ENCODE data around the gene NECTIN1.

DNA sequence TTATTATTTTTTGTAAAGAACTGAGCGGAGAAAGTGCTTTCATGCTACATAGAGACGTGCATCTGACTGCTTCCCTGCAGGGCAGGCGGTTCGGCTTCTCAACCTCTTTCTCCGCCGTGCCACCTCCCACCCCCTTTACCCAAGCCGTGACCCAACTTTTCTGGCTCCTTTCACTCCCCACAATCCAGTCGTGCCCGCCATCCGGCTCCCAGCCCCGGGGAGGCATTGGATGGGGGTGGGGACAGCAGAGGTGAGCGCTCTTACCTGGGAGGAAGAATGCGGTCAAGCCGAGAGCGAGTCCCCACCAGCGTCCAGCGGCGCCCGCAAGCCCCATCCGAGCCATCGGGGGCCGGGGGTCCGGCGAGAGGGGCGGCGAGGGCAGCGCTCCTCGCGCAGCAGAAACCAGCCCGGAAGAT is 781 bp downstream of the NECTIN1 start:
- TF ChIP-seq GLIS3 (CRISPR knock-in tag; IDR thresholded peaks at IDR 0.05) (no peak), ZFP3 (CRISPR knock-in tag; IDR thresholded peaks at IDR 0.05) (no peak)
- TF ChIP-seq, protein P1, sequence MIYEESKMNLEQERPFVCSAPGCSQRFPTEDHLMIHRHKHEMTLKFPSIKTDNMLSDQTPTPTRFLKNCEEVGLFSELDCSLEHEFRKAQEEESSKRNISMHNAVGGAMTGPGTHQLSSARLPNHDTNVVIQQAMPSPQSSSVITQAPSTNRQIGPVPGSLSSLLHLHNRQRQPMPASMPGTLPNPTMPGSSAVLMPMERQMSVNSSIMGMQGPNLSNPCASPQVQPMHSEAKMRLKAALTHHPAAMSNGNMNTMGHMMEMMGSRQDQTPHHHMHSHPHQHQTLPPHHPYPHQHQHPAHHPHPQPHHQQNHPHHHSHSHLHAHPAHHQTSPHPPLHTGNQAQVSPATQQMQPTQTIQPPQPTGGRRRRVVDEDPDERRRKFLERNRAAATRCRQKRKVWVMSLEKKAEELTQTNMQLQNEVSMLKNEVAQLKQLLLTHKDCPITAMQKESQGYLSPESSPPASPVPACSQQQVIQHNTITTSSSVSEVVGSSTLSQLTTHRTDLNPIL (CRISPR knock-in tag; IDR thresholded peaks at IDR 0.05; ENCODE audit: low read depth): no peak

Data from SK-N-SH treated with all-trans-retinoic acid at 6 μM for 48 hours (cell line).